Cerebellar cortex (tissue), 1 donor: ENCODE data around the gene ZNF487.
A peak's percentile ranks its signal among the peaks of the same experiment; 100 is the strongest.
"Not testable (repeated sequence)": the region's sequence is repeated elsewhere in the genome, so short reads cannot be mapped to it uniquely, and the experiment has no call there.

ENCODE experiments used
- DNase-seq: peaks from one replicate; pipeline ENCODE4 v3.0.0-alpha.2; 2015; ENCODE audit warnings: low spot score

The ZNF487 gene

DNA sequence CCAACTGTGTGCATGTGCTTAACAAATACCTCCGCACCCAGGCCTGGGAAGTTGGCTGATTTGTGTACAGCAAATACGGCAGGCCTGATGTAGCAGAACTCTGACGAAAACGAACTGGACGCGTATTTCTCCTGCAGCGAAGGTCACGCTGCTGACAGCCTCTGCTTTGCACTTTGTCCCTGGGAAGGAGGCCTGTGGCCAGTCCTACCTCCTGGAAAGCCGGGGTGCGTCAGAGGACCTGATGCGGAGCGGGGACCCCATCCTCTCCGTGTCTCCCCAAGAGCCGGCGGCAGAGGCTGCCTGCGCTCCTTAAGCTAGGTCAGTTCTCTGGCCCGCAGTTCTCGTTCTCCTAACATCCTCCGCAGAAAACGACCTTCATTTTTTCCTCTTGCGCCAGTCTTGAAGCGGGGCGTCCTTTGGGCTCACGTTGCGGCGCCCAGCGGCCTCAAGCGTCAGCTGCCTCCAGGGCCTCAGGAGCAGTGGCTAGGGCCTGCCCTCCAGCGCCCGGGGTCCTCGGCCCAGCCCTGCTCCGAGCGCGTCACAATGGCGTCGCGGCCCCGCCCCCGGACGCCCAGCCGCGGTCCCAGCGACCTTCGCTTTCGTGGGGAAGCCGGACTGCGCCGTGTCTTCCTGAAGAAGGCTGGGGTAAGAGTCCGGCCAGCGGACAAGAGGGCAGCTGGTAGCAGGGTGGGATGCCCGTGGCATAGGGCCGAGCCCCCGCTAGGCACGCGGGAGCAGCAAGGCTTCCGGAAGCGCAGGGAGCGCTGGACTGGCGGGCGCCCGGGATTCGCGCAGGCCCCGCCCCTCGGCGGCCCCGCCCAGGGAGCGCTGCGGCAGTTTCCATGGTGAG lies at the start of gene ZNF487:
TSS of gene ZNF487 (plus strand) at position 821 of the 850 bp plus-strand sequence. CDS start 38,703 bp downstream, outside the sequence.
- DNase-seq, result peak; percentile 87

DNA sequence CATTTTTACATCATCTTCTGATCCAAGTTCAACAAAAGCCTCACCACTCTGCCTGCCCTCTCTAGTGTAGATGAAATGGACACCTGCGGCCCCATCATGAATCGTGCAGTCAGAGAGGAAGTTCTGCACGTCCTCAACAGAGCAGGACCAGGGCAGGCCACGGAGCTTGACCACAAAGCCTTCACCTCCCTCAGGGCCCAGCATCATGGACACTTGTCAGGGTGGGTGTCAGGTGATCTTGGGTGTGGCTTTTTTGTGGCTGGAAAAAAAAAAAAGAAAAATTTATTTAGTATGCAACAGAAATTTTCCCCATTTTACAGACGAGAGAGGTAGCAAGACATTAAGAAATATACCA lies 49.3 kb upstream of the ZNF487 start:
- DNase-seq, result no peak

DNA sequence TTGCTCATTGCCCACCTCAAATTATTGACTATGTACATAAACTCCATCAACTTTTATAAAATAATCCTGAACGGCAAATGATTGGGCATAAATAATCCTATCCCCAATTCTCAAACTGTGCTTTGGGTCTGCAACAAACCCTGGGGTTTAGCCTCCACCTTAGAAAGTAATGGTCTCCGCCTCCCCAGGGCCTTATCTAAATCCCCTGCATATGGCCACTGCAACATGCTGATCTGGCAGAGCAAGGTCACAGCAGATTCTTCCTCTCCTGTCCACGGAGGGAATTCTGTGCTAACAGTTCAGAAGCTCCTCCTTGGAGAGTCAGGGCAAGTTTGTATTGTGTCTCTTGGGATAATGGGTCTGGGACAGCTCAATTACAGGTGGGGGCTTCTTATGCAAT lies 47.0 kb upstream of the ZNF487 start:
- DNase-seq, result no peak

DNA sequence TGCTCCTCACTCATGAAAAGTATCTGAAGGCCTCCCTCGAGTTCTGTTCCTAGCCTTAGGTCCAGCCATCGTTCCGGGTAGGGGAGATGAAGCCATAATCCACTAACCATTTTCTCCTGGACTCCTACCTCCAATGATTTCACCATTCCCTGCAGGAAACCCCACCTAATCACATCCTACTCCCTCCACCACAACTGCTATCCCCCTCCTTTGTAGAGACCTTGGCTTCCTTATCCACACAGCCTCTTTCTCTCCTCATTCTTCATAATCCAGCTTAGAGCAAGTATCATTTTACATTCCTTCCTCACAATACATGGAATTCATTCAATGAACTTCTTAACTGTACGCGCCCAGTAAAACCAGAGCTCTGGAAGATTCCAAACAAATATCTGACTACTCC lies 46.6 kb upstream of the ZNF487 start:
- no peak for DNase-seq

DNA sequence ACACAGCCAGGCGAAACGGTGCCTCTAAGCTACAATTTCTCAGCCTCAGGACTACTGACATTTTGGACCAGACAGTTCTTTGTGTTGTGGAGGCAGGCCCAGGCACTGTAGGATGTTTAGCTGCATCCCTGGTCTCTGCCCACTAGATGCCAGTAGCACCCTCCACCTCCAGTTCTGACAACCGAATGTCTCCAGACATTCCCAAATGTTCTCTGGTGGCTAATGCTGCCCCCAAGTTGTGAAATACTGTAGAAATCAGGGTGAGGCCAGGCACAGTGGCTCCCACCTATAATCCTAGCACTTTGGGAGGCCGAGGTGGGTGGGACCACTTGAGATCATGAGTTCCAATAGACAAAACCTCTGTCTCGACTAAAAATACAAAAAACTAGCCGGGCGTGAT lies 46.2 kb upstream of the ZNF487 start:
- peak; percentile 70 for DNase-seq

DNA sequence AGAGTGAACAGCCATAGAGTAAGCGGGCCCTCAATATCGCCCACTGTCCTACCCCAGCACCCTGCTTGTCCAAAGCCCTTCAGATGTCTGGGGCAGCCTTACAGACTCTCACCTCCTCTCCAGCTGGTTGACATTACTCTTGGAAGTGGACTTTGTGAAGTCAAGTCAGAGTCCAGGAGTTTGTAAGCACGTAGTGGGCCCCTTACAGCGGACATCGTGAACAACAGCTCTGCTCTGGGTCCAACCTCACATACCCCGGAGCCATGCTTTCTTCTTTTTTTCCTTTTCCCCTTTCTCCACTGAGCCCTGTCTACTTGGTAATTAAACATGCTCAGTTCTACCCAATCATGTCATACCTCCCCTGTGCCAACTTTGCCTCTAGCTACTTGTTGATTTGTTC lies 45.4 kb upstream of the ZNF487 start:
- no peak for DNase-seq

DNA sequence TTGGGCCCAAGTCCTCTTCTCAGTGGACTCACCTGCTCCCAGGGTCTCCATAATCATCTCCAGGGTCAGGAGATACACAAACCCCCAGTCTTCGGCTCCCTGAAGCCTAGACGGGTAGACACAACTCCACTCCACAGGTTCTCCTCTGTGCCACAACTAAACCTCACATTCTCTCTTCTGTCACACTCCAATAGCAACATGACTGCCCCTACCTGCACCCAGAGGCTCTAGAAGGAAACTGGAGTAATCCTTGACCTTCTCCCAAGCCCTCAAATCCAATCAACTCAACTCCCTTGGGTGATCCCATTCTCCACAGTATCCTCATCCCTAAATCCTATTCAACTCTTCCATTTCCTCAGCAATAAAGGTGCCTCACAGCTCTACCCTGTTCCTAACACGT lies 44.2 kb upstream of the ZNF487 start:
- DNase-seq, result no peak

DNA sequence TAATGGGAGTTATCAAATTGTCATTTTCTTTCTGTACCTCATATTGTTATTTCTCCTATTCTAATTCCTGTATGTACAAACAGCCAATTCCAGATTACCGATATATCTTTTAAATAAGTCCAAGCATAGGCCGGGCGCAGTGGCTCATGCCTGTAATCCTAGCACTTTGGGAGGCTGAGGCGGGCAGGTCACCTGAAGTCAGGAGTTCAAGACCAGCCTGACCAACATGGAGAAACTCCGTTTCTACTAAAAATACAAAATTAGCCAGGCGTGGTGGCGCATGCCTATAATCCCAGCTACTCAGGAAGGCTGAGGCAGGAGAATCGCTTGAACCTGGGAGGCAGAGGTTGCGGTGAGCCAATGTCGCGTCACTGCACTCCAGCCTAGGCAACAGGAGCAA lies 43.7 kb upstream of the ZNF487 start:
- not testable (repeated sequence) for DNase-seq

DNA sequence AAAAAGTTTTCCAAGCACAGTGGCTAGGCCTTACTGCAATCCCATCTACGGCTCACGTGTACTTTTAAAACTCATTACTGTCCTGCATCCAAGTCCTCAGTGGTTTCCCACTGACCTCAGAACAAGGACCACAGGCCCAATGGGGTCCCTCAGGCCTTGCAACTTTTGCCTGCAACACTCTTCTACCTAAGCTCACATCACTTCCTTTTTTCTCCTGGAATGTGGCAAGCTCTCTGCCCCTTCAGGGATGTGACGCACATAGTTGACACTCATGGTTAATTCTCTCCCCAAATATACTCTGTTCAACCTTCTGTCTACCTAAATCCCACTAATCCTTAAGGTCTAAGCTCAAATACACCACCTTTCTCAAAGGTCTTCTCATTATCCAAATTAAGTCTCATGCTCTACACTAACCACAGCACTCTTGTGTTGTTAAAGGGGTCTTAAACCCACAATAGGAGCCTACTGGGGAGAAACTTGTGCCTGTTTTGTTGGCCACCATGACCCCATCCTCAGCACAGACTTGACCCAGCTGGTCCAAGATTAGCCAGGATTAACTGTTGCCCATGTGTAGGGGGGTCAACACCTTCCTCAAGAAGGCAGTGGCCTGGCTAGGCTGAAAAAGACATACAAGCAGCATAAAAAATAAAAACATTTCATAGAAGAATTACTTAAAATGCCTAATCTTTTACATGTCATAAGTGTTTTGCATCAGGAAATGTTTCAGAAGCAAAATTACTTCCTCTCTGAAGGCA lies 43.1 kb upstream of the ZNF487 start:
- no peak for DNase-seq

DNA sequence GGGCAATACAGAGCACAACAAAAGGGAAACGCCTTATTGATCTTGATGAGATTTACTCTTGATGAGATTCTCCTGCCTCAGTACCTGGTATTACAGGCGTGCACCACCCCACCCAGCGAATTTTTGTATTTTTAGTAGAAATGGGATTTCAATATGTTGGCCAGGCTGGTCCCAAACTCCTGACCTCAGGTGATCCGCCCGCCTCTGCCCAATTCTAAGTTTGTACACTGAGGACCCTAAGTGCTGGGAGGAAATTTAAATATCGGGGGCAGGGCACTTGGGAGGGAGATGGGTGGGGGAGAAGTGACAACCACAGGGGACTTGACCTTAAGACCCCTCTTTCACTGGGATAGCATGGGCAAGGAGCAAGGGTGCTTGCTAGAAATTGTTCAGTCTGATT lies 42.0 kb upstream of the ZNF487 start:
- DNase-seq, result no peak

DNA sequence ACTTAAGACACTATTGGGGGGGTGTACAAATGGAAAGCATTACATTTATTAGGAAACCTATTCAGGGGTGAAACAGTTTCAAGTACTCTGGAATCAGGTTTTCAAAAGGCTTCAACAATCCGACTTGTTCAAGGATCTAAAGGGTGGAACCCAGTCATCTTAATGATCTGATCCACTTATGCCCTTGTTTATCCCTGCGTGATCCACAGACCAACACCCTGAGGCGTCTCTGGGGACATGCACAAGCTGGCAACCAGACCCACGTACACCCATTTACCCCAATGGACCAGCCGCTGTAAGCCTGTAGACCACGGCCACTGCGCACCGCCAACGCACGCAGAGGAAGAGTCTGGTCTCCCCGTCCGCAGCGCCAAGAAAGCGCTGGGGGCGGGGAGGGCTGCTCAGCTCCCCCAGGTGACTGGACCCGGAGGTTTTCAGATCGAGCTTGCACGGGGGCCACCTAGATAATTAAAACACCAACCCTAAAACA lies 41.3 kb upstream of the ZNF487 start:
- no peak for DNase-seq

DNA sequence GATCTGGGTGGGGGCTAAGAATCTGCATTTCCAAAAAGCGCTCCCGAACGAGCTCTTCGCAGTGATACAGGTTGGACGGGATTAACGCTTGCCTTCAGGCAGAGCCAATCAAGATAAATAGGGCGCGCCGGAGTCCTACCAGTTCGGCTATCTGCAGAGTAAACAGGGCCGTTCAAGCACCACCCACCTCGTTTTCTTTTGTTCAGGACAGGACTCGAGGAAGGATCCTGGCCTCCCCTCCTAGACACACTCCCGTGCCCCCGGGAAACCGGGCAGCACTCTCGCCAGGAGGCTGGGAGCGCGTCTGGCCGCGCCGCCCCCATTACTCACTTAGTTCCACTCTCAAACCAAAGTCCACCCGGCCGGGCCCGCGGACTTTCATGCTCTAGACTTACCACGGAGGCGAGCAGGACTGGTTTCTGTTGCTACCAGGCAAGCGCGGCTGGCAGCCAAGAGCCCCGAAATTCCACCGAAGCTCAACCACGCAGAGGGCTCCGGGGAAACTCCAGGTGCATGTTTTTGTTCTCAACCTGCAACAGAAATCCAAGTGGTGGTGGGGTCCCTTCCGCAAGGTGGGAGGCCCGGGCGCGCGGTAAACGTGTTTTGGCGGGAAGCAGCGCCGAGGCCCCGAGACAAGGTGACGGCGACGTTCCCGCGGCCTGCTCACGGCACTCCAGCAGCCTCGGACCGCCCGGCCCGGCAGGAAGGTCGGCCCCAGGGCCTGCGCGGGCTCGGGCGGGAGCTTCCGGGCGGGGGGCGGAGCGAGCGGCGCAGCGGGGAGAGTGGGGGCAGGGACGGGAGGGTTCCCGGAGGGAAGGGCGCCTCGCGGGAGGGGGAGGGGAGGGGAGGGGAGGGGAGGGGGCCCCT lies 40.6 kb upstream of the ZNF487 start:
- DNase-seq, result peak; percentile 61

DNA sequence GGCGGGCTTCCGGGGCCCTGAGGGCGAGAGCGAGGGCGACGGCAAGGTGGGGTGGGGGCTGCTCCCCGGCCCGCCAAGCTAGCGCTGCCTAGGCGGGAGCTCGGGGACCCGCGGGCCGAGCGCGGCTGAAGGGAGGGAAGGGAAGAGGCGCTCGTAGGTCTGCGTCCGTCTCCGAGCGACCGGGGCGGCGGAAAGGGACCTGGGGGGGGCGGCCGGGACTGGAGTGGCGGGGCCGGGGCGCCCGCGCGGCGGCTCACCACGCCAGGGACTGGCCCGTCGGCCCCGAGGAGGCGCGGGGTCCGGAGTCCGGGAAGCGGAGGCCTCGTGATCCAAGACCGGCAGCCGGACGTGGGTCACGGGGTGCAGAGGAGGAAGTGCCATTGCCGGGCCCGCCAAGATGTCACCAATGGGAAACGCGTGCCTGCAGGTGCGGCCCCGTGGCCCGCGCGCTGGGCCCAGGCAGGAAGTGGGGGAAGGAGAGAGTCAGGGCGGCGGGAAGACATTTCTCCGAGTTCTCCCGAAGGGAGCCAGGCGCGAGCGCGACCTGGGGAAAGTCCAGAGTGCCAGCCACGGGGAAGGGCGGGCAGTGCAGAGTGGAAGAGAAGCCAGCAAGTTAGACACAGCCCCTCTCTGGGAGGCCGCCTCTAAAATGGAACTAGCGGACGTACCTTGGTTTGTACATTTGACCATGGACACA lies 39.8 kb upstream of the ZNF487 start:
- peak; percentile 91 for DNase-seq

DNA sequence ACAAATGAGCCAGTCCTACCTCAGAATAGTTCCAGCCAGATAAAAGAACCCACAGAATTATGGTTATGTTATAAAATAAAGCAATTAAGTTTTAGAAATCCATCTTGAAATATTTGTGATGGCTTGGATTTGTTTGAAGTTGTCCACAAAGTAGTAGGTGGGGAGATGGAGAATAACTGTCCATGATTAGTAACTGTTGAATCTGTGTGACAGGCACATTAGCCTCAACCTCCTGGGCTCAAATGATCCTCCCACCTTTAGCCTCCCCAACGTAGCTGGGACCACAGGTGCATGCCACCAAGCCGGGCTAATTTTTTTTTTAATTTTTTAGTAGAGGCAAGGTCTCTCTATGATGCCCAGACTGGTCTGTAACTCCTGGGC lies 38.0 kb upstream of the ZNF487 start:
- DNase-seq, result no peak

DNA sequence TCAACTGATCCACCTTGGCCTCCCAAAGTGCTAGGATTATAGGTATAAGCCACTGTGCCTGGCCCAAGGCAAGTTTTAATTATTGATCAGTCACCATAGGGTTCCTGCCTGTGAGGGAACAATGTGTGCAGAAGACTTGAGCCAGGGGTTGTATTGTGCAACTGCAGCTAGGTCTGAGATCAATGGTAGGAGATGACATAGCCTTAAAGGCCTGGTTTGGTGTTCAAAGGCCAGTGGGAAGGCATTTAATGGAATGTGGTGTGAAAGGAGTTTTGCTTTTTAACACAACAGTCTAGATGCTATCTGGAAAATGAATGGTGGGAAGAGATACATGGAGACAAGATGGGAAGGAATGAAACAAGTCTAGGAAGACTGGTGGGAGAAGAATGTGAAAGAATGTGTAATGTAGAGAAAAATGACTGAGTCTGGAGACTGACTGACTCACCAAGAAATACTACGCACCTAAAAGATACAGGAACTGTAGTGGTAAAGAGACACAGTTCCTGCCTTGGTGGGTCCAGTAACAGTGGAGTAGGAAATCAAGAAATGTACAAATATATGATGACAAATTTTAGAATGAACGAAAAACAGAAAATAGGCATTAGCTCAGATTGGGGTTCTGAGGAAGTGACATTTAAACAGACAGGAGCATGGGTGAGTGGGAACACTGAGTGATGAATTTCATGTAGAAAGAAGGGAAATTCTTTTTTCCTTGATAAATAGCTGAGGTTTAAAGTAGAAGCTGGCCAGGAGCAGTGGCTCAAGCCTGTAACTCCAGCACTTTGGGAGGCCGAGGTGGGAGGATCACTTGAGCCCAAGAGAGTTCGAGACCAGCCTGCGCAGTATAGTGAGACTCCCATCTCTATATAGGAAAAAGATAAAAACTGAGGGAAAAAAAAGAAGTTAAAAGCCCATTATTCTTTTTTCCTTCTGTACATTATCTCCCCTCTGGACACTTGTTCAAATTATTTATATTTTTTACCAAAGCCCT lies 37.3 kb upstream of the ZNF487 start:
- DNase-seq, result no peak

DNA sequence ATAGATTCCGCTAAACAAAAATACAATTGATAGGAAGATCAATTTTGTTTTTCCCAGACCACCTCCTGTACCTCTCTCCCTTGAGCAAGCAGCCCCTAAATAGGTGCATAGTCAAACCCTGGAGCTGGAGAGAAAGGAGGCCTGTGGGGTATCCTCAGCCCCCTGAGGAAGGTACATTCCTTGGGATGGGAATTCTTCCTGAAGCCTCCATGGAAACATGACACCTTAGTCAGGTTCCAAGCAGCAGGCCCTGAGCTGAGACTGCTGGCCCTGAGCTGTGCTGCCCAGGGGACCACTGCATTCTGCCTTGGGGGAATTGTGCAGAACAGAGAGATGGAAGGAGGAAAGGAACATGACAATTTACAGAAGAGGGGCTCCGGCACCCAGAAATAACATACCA lies 35.3 kb upstream of the ZNF487 start:
- DNase-seq, result no peak

DNA sequence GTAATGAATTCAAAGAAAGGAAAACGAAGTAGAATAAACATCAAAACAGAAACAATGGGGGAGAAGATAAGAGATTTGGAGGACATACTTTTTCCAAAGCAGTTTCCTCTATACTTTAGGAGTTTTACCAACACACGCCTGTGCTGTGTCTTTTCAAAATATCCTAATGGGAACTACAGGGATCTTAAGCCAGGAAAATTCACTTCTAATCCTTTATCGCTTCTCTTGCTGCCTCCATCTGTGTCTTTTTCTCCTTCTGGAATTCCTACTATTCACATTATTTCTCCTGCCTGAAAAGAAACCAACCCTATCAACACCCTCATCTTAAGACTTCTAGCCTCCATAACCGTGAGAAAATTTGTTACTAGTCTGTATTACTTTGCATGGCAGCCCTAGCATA lies 34.7 kb upstream of the ZNF487 start:
- no peak for DNase-seq

DNA sequence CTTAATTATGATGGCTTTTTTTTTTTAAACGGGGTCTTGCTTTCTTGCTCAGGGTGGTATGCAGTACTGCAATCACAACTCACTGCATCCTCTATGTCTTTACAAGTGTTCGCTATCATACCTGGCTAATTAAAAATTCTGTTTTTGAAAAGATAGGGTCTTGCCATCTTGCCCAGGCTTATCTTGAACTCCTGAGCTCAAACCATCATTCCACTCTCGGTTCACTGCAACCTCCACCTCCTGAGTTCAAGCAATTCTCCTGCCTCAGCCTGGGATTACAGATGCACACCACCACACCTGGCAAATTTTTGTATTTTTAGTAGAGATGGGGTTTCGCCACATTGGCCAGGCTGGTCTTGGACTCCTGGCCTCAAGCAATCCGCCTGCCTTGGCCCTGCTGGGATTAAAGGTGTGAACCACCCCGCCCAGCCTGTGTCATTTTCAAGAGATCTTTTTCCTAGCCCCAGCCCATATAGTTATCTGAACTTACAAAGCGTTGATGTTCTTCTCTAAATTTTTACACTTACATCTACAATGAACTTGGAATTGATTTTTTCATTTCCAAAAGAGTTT lies 33.9 kb upstream of the ZNF487 start:
- DNase-seq, result no peak

DNA sequence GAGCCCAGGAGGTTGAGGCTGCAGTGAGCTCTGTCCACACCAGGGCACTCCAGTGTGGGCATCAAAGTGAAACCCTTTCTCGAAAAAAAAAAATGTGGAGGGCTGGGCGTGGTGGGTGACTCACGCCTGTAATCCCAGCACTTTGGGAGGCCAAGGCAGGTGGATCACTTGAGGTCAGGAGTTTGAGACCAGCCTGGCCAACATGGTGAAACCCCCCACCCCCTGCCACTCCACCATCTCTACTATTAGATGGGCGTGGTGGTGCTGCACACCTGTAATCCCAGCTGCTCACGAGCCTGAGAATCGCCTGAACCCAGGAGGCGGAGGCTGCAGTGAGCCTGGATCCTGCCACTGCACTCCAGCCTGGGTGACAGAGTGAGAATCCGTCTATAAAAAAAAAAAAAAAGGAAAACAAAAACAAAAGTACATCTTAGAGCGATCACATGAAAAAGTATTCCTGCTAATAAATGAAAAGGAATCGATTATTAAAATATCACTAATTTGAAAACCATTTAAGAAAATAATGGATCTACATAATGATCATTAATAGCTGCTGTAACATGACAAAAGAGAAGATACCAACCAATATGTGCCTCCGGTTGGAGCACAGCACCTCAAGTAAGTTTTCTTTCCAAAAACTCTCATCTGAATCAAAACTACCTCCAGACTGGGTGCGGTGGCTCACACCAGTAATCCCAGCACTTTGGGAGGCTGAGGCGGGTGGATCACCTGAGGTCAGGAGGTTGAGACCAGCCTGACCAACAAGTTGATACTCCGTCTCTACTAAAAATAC lies 32.8 kb upstream of the ZNF487 start:
- no peak for DNase-seq
